ENCODE data around the gene PHYHD1. TPM values are rescaled to one million over a fixed set of nuclear protein-coding genes. Genes with fewer than 3 reads are reported as not detected.
A peak's percentile ranks its signal among the peaks of the same experiment; 100 is the strongest.
"Not testable (repeated sequence)": the region's sequence is repeated elsewhere in the genome, so short reads cannot be mapped to it uniquely, and the experiment has no call there.

Gene PHYHD1
- polyA plus RNA-seq, 2 donors: 19.8 to 39.5 TPM

DNA sequence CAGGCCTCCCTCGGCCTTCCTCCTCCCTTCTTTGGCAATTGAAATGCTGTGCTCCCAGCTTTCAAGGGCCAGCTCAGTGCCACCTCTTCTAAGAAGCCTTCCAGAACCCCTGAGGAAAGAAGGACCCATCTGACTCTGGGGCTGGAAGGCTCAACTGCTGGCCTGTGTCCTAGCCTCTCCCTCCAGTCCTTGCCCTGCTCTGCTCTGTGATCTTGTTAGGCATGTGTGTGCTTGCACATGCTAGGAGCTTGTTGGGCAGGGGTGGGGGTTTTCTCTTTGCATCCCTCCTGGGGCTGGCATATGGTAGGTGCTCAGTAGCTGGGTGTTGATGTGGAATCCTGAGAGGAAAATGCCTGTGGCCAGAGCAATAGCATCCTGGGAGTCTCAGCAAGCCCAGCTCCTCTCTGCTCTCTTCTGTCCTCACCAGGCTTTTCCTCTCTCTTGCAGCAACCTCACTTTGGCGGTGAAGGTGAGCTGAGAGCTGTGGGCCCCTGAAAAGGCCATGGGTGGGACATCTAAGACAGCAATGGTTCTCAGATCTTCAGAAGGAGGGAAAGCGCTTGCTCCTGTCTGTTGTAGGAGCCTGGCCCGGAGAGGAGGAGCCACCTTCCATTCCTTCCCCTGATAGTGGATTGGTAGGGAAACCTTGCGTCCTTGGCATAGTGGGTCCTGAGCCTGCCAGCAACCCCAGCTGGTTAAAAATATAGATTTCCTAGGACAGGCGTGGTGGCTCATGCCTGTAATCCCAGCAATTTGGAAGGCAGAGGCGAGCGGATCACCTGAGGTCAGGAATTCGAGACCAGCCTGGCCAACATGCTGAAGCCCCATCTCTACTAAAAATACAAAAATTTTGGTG is 16.8 kb downstream of the PHYHD1 start:
- Histone ChIP-seq H3K36me3 (ENCODE audit: control insufficient read depth in 2 of 2, insufficient read depth in 2 of 2, low read length in 1 of 2) (peaks cover 0 to 3% of the 10 kb centered on the region in 2 donors), H3K9me3 (ENCODE audit: control insufficient read depth in 2 of 2, insufficient read depth in 1 of 2, low read depth in 1 of 2, low read length in 1 of 2) (no peaks in the 10 kb centered on the region), H3K4me1 (ENCODE audit: control insufficient read depth in 2 of 2, insufficient read depth in 2 of 2, low read length in 1 of 2) (peaks cover 0 to 4% of the 10 kb centered on the region in 2 donors), H3K27me3 (ENCODE audit: control insufficient read depth in 1 of 2, insufficient read depth in 2 of 2, low read length in 2 of 2) (no peaks in the 10 kb centered on the region), H3K4me3 (ENCODE audit: low read depth in 1 of 2, low read length in 2 of 2) (no peak overlapping the region), H3K27ac (ENCODE audit: low read depth in 2 of 2, low read length in 1 of 2) (peak overlapping the region; percentile 2 to 16)
- WGBS, 2 donors: 69 to 82% methylated on average over 9 of the region's 9 CpGs

- no peak overlapping the region for H3K27ac ChIP-seq (ENCODE audit: low read depth in 2 of 2, low read length in 1 of 2)
- peaks cover 0 to 6% of the 10 kb centered on the region in 2 donors for H3K4me1 ChIP-seq (ENCODE audit: control insufficient read depth in 2 of 2, insufficient read depth in 2 of 2, low read length in 1 of 2)
- H3K4me3 ChIP-seq (ENCODE audit: low read depth in 1 of 2, low read length in 2 of 2): no peak overlapping the region
- WGBS, 2 donors: 69 to 71% methylated on average over 15 of the region's 15 CpGs
- no peaks in the 10 kb centered on the region for H3K27me3 ChIP-seq (ENCODE audit: control insufficient read depth in 1 of 2, insufficient read depth in 2 of 2, low read length in 2 of 2)
- peaks cover 0 to 10% of the 10 kb centered on the region in 2 donors for H3K36me3 ChIP-seq (ENCODE audit: control insufficient read depth in 2 of 2, insufficient read depth in 2 of 2, low read length in 1 of 2)
- no peaks in the 10 kb centered on the region for H3K9me3 ChIP-seq (ENCODE audit: control insufficient read depth in 2 of 2, insufficient read depth in 1 of 2, low read depth in 1 of 2, low read length in 1 of 2)
These were observed 19.6 kb downstream of the PHYHD1 start for GRCh38 chr9:128940271-128940921.

DNA sequence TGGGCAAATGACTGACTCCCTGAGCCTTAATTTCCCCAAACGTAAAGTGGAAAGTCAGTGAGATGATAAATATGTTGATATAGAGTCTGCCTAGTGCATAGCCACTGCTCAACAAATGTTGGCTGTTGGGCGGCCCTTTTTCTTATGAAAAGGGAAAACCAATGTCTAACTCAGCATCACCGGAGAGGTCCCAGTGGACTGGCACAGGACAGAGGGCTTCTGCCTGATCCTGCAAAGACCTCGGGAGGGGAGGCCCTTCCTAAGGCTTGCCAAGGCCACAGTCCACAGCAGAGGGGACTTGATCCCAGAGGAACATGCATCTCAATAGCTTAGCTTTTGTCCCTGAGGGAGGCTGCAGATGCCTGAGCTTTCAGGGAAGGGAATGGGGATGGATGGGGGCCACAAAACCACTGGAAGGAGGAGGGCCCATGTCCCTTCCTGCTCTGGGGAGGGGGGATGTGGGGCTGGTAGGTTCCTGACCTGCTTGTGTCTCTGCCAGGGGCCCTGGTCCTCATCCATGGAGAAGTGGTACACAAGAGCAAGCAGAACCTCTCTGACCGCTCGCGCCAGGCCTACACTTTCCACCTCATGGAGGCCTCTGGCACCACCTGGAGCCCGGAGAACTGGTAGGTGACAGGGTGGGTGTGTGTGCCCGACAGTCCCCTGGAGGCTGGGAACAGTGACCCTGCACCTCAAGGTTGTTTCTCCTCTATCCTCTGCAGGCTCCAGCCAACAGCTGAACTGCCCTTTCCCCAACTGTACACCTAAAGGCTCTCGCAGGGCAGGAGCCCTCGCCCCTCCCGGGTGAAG is 20.4 kb downstream of the PHYHD1 start:
- peak overlapping the region in 1 of 2 donors; percentile 2 for H3K27ac ChIP-seq (ENCODE audit: low read depth in 2 of 2, low read length in 1 of 2)
- H3K36me3 ChIP-seq (ENCODE audit: control insufficient read depth in 2 of 2, insufficient read depth in 2 of 2, low read length in 1 of 2): peaks cover 5 to 10% of the 10 kb centered on the region in 2 donors
- no peak overlapping the region for H3K4me3 ChIP-seq (ENCODE audit: low read depth in 1 of 2, low read length in 2 of 2)
- H3K4me1 ChIP-seq (ENCODE audit: control insufficient read depth in 2 of 2, insufficient read depth in 2 of 2, low read length in 1 of 2): peaks cover 1 to 10% of the 10 kb centered on the region in 2 donors
- 82 to 90% methylated on average over 12 of the region's 12 CpGs for WGBS, 2 donors
- H3K9me3 ChIP-seq (ENCODE audit: control insufficient read depth in 2 of 2, insufficient read depth in 1 of 2, low read depth in 1 of 2, low read length in 1 of 2): no peaks in the 10 kb centered on the region
- H3K27me3 ChIP-seq (ENCODE audit: control insufficient read depth in 1 of 2, insufficient read depth in 2 of 2, low read length in 2 of 2): no peaks in the 10 kb centered on the region

DNA sequence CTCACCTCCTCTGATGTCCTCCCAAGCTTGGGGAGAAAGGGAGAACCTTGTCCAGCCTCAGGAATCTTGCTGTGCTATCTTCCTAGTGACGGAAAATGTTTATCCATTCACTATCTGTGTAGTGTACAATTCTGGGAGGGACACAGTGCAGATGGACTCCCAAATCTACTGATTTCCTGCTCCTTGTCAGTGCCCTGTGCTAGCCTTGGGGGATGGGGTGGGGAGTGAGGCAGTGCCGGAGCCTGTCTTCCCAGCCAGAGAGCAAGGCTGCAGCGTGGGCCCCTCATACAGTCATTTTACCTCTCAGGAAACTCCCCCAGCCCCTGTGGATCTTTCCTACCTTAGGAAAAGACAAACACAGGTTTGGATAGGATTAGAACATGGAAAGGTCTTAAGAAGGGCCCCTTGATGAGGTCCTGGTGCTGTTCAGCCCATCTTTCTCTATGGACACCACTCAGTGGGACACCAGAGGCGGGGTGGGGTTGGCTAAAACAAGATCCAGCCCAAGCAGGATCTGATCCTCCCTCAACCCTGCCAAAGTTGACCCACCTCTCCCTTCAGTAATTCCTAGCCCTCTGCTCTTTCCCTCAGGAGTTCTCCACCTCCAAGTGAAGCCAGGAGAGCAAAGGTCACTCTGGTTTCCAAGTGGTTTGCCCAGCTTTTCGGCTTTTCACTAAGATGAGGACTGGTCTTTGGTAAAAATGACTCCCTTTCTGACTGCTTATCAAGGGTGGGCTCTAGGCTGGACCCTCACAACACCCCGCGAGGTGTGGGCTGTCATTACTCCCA is 23.2 kb downstream of the PHYHD1 start:
- H3K27ac ChIP-seq (ENCODE audit: low read depth in 2 of 2, low read length in 1 of 2): no peak overlapping the region
- peaks cover 8 to 17% of the 10 kb centered on the region in 2 donors for H3K4me1 ChIP-seq (ENCODE audit: control insufficient read depth in 2 of 2, insufficient read depth in 2 of 2, low read length in 1 of 2)
- no peaks in the 10 kb centered on the region for H3K9me3 ChIP-seq (ENCODE audit: control insufficient read depth in 2 of 2, insufficient read depth in 1 of 2, low read depth in 1 of 2, low read length in 1 of 2)
- no peaks in the 10 kb centered on the region for H3K27me3 ChIP-seq (ENCODE audit: control insufficient read depth in 1 of 2, insufficient read depth in 2 of 2, low read length in 2 of 2)
- 90 to 92% methylated on average over 7 of the region's 7 CpGs for WGBS, 2 donors
- peaks cover 5 to 10% of the 10 kb centered on the region in 2 donors for H3K36me3 ChIP-seq (ENCODE audit: control insufficient read depth in 2 of 2, insufficient read depth in 2 of 2, low read length in 1 of 2)
- H3K4me3 ChIP-seq (ENCODE audit: low read depth in 1 of 2, low read length in 2 of 2): no peak overlapping the region

GRCh38 chr9:128944966-128945365 is 24.2 kb downstream of the PHYHD1 start:
- H3K4me1 ChIP-seq (ENCODE audit: control insufficient read depth in 2 of 2, insufficient read depth in 2 of 2, low read length in 1 of 2): peaks cover 8 to 17% of the 10 kb centered on the region in 2 donors
- not testable (repeated sequence) for H3K4me3 ChIP-seq (ENCODE audit: low read depth in 1 of 2, low read length in 2 of 2); H3K27me3 ChIP-seq (ENCODE audit: control insufficient read depth in 1 of 2, insufficient read depth in 2 of 2, low read length in 2 of 2); H3K36me3 ChIP-seq (ENCODE audit: control insufficient read depth in 2 of 2, insufficient read depth in 2 of 2, low read length in 1 of 2); H3K9me3 ChIP-seq (ENCODE audit: control insufficient read depth in 2 of 2, insufficient read depth in 1 of 2, low read depth in 1 of 2, low read length in 1 of 2); H3K27ac ChIP-seq (ENCODE audit: low read depth in 2 of 2, low read length in 1 of 2)
- WGBS, 2 donors: 91 to 93% methylated on average over 7 of the region's 7 CpGs

GRCh38 chr9:128945798-128946501 is 25.2 kb downstream of the PHYHD1 start:
- 97 to 99% methylated on average over 19 of the region's 19 CpGs for WGBS, 2 donors
- Histone ChIP-seq H3K27me3 (ENCODE audit: control insufficient read depth in 1 of 2, insufficient read depth in 2 of 2, low read length in 2 of 2) (no peaks in the 10 kb centered on the region), H3K36me3 (ENCODE audit: control insufficient read depth in 2 of 2, insufficient read depth in 2 of 2, low read length in 1 of 2) (peaks cover 5 to 10% of the 10 kb centered on the region in 2 donors), H3K9me3 (ENCODE audit: control insufficient read depth in 2 of 2, insufficient read depth in 1 of 2, low read depth in 1 of 2, low read length in 1 of 2) (no peaks in the 10 kb centered on the region), H3K4me1 (ENCODE audit: control insufficient read depth in 2 of 2, insufficient read depth in 2 of 2, low read length in 1 of 2) (peaks cover 8 to 17% of the 10 kb centered on the region in 2 donors), H3K4me3 (ENCODE audit: low read depth in 1 of 2, low read length in 2 of 2) (no peak overlapping the region), H3K27ac (ENCODE audit: low read depth in 2 of 2, low read length in 1 of 2) (no peak overlapping the region)

GRCh38 chr9:128946571-128947276 is 25.9 kb downstream of the PHYHD1 start:
- no peaks in the 10 kb centered on the region for H3K9me3 ChIP-seq (ENCODE audit: control insufficient read depth in 2 of 2, insufficient read depth in 1 of 2, low read depth in 1 of 2, low read length in 1 of 2)
- no peaks in the 10 kb centered on the region for H3K27me3 ChIP-seq (ENCODE audit: control insufficient read depth in 1 of 2, insufficient read depth in 2 of 2, low read length in 2 of 2)
- peak overlapping the region; percentile 89 to 98 for H3K27ac ChIP-seq (ENCODE audit: low read depth in 2 of 2, low read length in 1 of 2)
- WGBS, 2 donors: 20 to 21% methylated on average over 30 of the region's 30 CpGs
- H3K36me3 ChIP-seq (ENCODE audit: control insufficient read depth in 2 of 2, insufficient read depth in 2 of 2, low read length in 1 of 2): peaks cover 5 to 10% of the 10 kb centered on the region in 2 donors
- peaks cover 8 to 14% of the 10 kb centered on the region in 2 donors for H3K4me1 ChIP-seq (ENCODE audit: control insufficient read depth in 2 of 2, insufficient read depth in 2 of 2, low read length in 1 of 2)
- H3K4me3 ChIP-seq (ENCODE audit: low read depth in 1 of 2, low read length in 2 of 2): peak overlapping the region; percentile 78 to 92

- WGBS, 2 donors: 0% methylated on average over 20 of the region's 20 CpGs
- Histone ChIP-seq H3K4me1 (ENCODE audit: control insufficient read depth in 2 of 2, insufficient read depth in 2 of 2, low read length in 1 of 2) (peaks cover 8 to 14% of the 10 kb centered on the region in 2 donors), H3K9me3 (ENCODE audit: control insufficient read depth in 2 of 2, insufficient read depth in 1 of 2, low read depth in 1 of 2, low read length in 1 of 2) (no peaks in the 10 kb centered on the region), H3K27me3 (ENCODE audit: control insufficient read depth in 1 of 2, insufficient read depth in 2 of 2, low read length in 2 of 2) (no peaks in the 10 kb centered on the region), H3K36me3 (ENCODE audit: control insufficient read depth in 2 of 2, insufficient read depth in 2 of 2, low read length in 1 of 2) (peaks cover 5 to 10% of the 10 kb centered on the region in 2 donors), H3K27ac (ENCODE audit: low read depth in 2 of 2, low read length in 1 of 2) (peak overlapping the region; percentile 89 to 98), H3K4me3 (ENCODE audit: low read depth in 1 of 2, low read length in 2 of 2) (peak overlapping the region; percentile 78 to 92)
These were observed 26.4 kb downstream of the PHYHD1 start for GRCh38 chr9:128947277-128947526.

Measured in esophagus (tissue), 2 donors.